NCI-H146 treated with DMSO at 0.1 percent for 48 hours (cell line): ENCODE results near the gene CBFA2T3.

ENCODE experiments used
- DNase-seq: peaks from one replicate; lab custom pipeline; 2025; ENCODE audit not compliant: unreplicated experiment; lab: John Stamatoyannopoulos, UW

Gene CBFA2T3

DNA sequence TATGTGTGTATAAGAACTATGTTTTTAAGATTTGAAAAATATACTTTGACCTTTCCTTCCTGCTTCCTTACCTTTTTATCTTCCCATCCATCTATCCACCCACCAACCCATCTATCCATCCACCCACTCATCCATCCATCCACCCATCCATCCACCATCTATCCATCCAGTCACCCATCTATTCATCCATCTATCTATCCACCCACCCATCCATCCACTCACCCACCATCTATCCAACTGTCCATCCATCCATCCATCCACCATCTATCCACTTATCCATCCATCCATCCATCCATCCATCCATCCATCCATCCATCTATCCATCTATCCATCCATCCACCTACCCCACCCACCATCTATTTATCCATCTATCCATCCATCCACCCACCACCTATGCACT lies 12.4 kb downstream of the CBFA2T3 start:
- no peak for DNase-seq

DNA sequence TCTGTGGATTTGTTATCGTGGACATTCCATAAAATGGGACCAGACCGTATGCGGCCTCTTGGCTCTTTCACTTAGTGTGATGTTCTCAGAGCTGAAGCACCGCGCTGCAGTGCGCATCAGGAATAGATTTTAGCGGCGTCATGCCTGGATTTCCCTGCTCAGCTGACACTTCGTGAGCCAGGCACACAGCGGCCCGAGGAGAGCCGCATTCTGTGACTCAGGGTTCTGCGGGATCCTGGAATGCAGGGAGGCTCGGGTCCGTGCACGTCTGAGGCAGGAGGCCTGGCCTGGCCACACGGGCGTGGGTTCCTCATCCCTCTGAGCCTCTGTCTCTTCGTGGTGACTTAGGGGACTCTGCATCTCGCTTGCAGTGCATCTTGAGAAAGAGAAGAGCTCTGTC lies 13.4 kb downstream of the CBFA2T3 start:
- DNase-seq, result no peak

DNA sequence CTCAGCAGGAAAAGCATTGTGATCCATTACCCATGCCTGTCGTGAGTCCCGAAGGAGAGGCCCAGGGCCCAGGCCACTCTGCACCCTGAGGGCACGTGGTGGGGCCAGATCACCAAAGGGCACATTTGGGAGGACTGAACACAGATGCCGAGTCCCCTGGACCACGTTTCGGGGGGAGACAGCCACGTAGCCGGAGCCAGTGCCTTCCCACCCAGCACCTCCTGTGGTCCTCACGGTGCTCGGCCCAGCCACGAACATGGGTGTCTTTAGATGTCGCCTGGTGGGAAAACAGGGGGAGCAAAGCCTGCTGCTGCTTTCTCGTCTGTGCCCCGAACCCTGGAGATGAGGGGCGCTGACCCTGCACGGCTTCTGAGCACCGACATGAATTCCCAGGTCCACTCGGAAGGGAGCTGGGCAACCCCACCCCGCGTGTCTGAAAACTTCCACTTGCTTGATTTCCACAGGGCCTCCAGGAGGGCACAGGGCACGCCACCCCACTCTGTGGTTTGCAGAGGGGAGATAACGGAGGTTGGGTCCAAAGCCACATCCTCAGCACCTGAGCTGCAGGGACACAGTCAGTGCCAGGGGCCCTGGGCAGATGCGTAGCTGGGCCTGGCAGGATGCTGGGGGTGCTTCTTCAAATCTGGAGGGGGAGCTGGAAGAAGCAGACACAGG lies 14.4 kb downstream of the CBFA2T3 start:
- DNase-seq, result no peak

DNA sequence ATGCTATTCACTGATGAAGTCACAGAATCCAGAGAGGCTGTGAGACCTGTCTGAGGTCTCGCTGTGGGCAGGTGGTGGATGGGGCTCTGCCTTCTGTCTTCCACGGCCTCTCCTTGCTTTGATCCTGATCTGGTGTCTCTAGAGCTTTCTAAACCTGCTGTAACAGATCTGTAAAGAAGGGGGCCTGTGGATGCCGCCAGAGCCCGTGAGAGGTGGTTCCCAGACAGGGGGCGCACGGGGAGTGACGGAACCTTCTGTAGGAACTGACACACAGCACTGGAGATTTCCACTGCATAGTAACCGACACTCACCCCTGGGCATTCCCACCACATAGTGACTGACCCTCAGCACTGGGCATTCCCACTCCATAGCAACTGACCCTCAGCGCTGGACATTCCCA lies 16.0 kb downstream of the CBFA2T3 start:
- no peak for DNase-seq

DNA sequence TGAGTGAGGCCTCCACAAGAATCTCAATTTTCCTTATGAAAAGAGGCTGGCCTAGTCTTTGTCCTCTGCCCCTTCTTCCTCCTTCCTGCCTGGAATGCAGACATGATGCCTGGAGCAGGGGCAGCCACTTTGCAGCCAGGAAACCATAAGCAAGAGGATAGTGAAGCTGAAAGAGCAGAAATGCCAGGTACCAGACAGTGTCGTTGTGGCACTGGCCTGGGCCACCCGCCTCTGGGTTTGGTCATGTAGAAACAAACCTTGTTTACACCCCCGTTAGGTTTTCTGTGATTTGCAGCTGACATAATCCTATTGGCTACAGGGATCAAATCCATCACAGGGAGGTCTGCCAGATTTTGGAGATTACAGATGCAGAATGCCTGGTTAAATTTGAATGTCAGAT lies 16.5 kb downstream of the CBFA2T3 start:
- no peak for DNase-seq

DNA sequence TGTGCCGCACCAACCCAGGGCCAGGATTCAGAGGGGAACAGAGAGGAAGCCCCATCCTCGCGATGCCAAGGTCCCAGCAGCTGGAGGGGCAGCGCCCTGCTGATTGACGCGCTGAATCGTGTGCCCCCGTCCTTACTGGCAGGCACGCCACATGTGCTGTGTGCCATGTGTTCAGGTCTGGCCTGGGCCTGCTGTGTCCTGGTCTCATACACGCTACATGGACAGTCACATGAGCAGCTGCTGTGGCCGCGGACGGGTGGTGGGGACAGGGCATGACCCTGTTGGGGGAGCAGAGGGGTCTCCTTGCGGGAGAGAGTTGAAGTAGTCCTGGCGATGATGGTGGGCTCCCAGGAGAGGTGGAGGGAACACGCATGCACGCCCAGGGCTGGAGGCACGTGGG lies 18.0 kb downstream of the CBFA2T3 start:
- DNase-seq, result no peak

DNA sequence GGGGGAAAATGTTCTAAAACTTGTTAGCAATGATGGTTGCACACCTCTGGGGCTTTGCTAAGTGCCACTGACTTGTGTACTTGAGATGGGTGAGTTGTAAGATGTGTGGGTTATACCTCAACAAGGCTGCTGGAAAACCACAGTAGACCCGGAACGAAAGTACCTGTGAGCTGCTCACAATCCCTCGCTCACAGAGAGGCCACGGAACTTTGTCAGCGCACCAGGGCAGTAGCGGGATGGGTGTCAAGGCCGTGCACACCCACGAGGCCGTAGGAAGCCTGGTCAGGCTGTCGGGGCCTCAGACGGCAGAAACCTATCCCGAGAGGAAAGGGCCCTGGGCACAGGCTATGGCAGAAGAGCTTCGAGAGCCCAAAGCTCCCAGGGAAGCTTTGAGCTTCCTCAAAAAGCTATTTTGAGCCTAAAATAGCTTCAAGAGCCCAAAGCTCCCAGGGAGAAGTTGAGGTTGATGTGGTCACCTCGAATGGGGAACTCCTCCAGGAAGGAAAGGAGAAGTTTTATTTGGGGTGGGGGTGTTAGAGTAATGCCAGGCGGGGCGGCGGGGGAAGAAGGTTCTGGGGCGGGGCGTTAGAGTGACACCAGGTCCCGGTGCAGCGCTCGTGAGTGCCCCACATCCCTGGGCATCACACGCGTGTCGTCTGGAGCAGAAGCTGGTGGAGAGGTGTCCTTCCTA lies 19.0 kb downstream of the CBFA2T3 start:
- DNase-seq, result no peak

DNA sequence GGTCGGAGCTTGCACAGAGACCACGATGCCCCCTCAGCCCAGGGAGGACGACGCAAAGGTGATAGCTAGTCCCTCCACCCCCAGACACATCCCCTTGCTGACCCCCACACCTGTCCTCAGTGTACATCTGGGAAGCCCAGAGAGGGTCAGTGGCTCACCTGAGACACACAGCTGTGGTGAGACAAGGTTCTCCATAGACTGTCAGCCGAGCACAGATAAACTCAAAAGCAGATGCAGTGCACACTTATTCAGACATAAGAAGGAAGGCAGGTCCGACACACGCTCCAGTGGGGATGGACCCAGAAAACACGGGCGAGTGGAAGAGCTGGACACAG lies 19.6 kb downstream of the CBFA2T3 start:
- no peak for DNase-seq

DNA sequence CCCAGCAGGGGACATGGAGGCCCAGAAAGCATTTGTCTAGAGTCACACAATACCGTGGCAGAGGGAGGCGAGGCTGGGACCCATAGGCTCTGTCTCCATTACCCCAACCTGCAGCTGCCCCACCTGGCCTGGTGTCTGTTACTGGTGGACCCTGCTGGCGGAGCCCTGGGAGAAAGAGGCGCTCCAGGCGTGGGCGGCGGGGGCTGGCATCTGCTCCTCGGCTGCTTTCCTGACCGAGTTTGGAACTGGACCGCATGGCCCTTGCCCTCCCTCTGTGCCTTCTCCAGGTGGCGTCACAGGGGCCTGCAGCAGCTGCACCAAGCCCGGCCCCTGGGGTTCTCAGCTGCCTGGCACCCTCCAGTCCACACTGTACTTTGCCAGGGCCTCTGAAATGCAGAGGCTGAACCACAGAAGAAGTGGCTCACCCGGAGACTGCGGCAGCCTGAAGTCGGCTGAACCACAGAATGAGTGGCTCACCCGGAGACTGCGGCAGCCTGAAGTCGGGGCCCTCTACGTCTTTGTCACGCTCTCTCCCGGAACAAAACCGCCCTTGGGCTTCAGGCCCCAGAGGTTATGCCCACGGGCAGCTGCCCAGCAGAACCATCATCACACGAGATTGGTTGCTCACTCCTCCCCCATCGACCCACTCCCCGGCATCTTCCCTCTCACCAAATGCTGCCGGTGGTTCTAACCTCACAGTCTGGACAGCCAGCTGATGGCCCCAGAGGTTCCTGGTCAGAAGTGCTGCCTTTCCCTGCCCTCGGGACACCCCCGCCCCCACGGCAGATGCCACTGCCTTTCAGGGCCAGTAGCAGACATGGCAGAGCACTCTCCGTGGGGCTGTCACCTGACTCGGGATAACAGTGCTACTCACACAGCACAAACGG lies 20.2 kb downstream of the CBFA2T3 start:
- DNase-seq, result no peak

DNA sequence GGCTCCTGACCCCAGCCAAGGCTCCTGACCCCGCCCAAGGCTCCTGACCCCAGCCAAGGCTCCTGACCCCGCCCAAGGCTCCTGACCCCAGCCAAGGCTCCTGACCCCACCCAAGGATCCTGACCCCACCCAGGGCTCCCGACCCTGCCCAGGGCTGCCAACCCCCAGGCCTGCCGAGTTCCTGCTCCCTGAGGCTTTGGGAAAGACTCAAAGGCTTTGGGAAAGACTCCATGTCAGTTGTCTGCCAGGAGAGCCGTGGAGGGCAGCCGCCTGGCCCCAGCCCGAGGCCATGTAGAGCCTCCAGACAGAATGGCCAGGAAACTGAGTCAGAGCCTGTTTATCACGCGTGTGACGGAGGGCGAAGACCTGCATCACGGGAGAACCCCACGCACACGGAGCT lies 21.1 kb downstream of the CBFA2T3 start:
- DNase-seq, result no peak

DNA sequence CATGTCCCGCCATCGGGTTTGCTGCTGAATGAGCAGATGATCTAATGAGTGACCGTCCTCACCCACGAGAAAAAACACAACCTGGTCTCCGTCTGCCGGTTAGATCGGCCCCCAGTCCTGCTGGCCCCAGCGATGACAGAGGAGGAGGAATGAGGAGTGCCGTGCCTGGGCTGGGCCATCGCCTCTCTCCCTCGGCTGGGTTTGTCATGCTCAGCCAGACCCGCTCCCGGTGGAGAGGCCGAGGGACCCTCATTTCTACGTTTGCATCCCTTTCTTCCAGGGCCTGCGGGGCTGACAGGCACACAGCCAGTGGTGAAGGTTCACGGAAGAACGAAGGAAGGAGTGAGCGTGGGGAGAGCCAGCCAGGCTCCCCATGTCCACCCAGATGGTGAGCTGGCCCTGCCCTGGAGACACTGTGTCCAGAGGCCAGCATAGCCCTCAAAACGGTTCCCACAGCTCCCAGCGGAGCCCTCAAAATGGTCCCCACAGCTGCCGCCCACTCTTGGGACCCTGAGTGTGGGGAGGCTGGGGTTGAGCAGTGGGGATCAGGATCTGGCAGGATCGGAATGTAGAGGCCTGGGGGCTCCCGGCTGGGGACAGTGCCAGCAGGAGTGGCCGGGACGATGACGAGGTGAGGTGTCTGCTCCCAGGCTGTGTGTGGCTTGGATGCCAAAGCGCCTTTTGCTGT lies 23.9 kb downstream of the CBFA2T3 start:
- no peak for DNase-seq

DNA sequence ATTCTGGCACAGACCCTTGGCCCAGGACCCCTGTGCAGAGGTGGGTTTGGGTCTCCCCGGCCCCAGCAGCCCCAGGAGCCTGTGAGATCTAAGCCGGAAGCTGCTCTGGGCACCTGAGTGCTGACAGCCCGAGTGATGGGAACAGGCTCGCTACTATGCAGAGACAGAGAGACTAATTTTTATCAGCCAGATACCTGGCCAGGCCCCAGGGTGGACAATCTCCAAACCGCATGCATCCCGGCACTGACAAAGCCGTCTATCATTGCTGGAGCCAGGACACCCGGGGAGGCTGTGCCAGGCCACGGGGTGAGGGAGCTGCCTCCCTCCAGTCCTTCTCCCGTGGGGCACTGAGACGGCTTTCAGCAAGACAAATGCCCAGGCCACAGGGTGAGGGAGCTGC lies 25.0 kb downstream of the CBFA2T3 start:
- DNase-seq, result no peak

DNA sequence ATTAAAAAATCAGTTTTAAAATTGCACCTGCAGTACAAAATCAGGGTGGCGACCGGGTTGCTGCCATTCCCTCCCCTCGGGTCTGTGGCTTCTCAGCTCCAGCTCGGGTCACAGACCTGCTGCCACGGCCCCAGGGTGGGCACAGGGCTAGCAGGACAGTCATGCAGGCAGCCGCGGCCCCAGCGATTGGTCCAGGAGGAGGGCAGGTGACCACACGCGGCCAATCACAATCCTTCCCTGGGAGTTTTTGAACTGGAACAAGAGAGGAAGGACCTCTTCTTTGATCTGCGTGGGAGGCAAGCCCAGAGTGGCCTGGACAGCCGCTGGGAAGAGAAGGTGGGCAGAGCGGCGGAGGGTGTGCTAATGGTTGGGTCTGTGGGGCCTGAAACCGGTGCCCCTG lies 25.5 kb downstream of the CBFA2T3 start:
- DNase-seq, result no peak

DNA sequence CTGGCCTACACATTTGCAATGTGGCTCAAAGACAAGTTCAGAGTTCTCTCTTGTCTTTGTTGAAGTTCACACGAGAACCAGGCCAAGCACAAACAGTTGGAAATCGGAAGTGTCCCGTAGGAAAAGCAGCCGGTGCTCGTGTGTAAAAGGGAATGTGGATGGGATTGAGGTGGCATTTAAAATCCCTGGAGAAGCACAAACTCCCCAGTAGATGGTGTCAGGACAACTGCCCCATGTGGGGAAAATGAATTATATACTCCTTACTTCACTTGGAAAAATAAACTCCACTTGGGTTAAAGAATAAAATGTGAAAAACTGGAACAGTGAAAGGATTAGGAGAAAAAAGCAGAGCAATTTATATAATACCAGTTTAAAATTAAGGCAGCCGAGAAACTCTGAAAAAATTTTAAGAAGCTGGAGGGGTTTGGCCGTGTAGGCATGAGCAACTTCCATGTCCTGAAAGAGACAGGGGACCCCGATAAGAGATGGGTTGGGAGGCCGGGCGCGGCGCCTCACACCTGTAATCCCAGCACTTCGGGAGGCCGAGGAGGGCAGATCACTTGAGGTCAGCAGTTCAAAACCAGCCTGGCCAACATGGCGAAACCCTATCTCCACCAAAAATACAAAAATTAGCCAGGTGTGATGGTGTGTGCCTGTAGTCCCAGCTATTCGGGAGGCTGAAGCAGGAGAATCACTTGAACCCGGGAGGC lies 28.1 kb downstream of the CBFA2T3 start:
- no peak for DNase-seq

DNA sequence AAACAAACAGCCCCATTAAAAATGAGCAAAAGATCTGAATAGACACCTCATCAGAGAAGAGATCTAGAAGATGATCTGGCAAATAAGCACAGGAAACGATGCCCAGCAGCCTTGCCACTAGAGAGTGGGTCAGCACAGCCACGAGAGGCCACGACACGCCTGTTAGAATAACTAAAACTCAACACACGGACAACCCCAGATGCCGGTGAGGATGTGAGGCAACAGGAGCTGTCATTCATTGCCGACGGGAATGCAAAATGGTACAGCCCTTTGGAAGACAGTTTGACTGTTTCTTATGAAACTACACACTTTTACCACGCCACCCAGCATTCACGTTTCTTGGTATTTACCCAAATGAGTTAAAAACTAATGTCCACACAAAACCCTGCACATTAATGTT lies 31.5 kb downstream of the CBFA2T3 start:
- no peak for DNase-seq

DNA sequence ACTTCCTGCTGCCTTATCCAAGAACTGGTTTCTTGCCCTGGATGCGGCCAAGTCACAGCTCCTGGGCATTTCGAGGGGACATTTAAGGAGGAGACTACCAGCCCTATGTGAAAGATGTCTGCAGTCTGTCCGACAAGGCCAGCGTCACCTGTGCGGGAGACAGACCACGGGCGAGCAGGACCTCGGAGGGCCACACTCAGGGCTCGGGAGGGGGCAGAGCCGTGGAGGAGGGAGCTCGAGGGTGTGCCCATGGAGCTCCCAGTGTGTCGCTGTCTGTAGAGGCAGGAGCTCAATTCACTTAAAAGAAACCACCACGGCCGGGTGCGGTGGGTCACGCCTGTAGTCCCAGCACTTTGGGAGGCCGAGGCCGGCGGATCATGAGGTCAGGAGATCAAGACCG lies 33.3 kb downstream of the CBFA2T3 start:
- no peak for DNase-seq

DNA sequence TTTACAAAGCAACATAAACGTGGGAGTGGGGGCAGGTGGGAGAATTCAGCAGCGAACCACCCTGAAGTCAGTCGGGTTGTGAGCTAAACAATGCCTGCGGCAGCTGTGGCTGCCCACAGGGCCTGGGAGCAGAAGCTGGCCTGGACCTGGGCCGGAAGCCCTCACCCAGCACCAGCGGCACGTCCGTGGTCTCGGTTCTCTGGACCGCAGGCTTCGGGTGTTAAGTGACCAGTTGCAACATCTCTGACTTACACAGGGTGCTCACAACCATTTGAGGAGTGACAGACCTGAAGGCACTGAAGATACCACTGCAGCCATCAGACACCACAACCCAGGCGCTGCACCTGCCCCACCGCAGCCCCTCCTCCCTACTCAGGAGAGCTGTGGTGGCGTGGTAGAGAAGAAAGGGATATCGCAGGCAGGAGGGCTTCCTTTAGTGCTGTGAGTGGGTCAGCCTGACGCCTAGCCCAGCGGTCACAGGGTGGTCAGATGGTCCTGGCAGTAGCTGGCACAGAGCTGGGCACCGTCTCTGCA lies 33.8 kb downstream of the CBFA2T3 start:
- no peak for DNase-seq

DNA sequence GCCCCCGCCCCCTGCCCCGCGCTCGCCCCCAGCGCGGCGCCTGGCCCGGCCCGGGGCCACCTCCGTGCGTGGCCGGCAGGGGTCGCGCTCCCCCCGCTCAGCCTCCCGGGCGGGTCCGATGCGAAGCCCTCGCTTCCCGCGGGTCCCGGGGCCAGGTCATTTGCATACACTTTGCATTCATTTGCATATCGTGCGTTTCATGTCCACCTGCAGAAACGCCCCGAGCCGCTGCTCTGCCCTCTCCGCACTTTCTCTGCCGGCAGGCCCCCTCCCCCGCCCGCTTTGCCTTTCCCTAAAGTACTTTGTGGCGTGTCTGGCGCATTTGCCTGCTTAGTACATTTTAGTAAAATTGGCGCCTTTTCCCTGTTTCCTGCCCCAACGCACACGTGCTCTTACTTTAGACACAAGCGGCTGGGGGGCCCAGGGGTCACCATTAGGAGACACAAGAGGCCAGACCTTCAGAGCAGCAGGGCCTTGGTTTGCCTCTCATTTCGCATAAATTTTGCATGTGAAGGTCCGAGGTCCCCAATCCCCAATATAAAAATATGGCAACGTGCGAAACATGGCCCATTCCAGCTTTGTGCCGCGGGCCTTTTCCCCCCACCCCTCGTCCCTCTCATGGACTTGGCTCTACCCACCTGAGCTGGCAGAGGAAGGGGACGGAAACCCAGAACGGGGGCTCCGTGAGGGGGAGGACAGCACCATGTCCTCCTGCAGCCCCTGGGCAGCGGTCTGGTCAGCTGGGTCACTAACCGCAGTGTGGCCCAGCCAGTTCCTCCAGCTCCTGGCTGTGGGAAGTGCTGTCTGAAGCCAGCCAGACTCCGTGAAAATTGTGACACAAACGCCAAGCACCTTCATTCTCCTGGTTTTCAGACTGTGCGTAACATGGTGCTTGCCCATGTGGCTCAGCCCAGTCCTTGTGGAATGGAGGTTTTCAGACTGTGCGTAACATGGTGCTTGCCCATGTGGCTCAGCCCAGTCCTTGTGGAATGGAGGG lies 34.8 kb downstream of the CBFA2T3 start:
- no peak for DNase-seq
